ENCODE data around the gene TRIO. TPM values are rescaled to one million over a fixed set of nuclear protein-coding genes. Genes with fewer than 3 reads are reported as not detected.

The TRIO gene
- total RNA-seq, 1 donor from 2014 or later, result 71.6 TPM

- no peak for FAIRE-seq
Observed at GRCh38 chr5:14210729-14211128, 67.6 kb downstream of the TRIO start.

GRCh38 chr5:14211818-14212803, 69.0 kb downstream of the TRIO start:
- FAIRE-seq, result no peak
- TF ChIP-seq CTCF (IDR thresholded peaks at IDR 0.05; ENCODE audit: insufficient read depth, low read length, severe bottlenecking), result no peak

More at GRCh38 chr5:14210729-14211128, 67.6 kb downstream of the TRIO start:
- H3K4me3 ChIP-seq (ENCODE audit: low read depth, low read length), result no peak overlapping the region
- TF ChIP-seq CTCF (IDR thresholded peaks at IDR 0.05; ENCODE audit: insufficient read depth, low read length, severe bottlenecking), result no peak
- DNase-seq (ENCODE audit: low read depth), result no peak
- no peaks in the 10 kb centered on the region for H3K27me3 ChIP-seq (ENCODE audit: control insufficient read depth, insufficient read depth, low read length)
- H3K36me3 ChIP-seq (ENCODE audit: control insufficient read depth, insufficient read depth, low read length), result no peaks in the 10 kb centered on the region

GRCh38 chr5:14212838-14213237, 69.7 kb downstream of the TRIO start:
- Histone ChIP-seq H3K36me3 (ENCODE audit: control insufficient read depth, insufficient read depth, low read length) (no peaks in the 10 kb centered on the region), H3K4me3 (ENCODE audit: low read depth, low read length) (no peak overlapping the region), H3K27me3 (ENCODE audit: control insufficient read depth, insufficient read depth, low read length) (no peaks in the 10 kb centered on the region)
- DNase-seq (ENCODE audit: low read depth) (no peak), FAIRE-seq (no peak)
- no peak for TF ChIP-seq CTCF (IDR thresholded peaks at IDR 0.05; ENCODE audit: insufficient read depth, low read length, severe bottlenecking)

More at GRCh38 chr5:14211818-14212803, 69.0 kb downstream of the TRIO start:
- Histone ChIP-seq H3K36me3 (ENCODE audit: control insufficient read depth, insufficient read depth, low read length) (no peaks in the 10 kb centered on the region), H3K4me3 (ENCODE audit: low read depth, low read length) (no peak overlapping the region), H3K27me3 (ENCODE audit: control insufficient read depth, insufficient read depth, low read length) (no peaks in the 10 kb centered on the region)
- DNase-seq (ENCODE audit: low read depth), result no peak

- FAIRE-seq, result no peak
- Histone ChIP-seq H3K36me3 (ENCODE audit: control insufficient read depth, insufficient read depth, low read length) (no peaks in the 10 kb centered on the region), H3K27me3 (ENCODE audit: control insufficient read depth, insufficient read depth, low read length) (no peaks in the 10 kb centered on the region), H3K4me3 (ENCODE audit: low read depth, low read length) (no peak overlapping the region)
- TF ChIP-seq CTCF (IDR thresholded peaks at IDR 0.05; ENCODE audit: insufficient read depth, low read length, severe bottlenecking), result no peak
- DNase-seq (ENCODE audit: low read depth), result peak; percentile 41
Observed at GRCh38 chr5:14213253-14213652, 70.1 kb downstream of the TRIO start.

GRCh38 chr5:14213813-14214585, 70.9 kb downstream of the TRIO start:
- DNase-seq (ENCODE audit: low read depth), result no peak
- Histone ChIP-seq H3K36me3 (ENCODE audit: control insufficient read depth, insufficient read depth, low read length) (no peaks in the 10 kb centered on the region), H3K27me3 (ENCODE audit: control insufficient read depth, insufficient read depth, low read length) (no peaks in the 10 kb centered on the region), H3K4me3 (ENCODE audit: low read depth, low read length) (no peak overlapping the region)
- no peak for FAIRE-seq
- no peak for TF ChIP-seq CTCF (IDR thresholded peaks at IDR 0.05; ENCODE audit: insufficient read depth, low read length, severe bottlenecking)
